Ureter (tissue), 1 donor: ENCODE measurements around the gene TOR2A. TPM values are rescaled to one million over a fixed set of nuclear protein-coding genes. Genes with fewer than 3 reads are reported as not detected.
"Not testable (repeated sequence)": the region's sequence is repeated elsewhere in the genome, so short reads cannot be mapped to it uniquely, and the experiment has no call there.

Experiments used
- DNase-seq: peaks from one replicate; pipeline ENCODE4 v3.0.0-alpha.2; 2020; ENCODE audit warnings: low spot score
- total RNA-seq: library from RNA; stranded (reverse); gene quantifications from one replicate; pipeline ENCODE4 v1.2.4, GENCODE V29; 2023
- donor health status: DM: yes; HTN: yes; CAD: no.

The TOR2A gene
- total RNA-seq: 9.9 TPM

GRCh38 chr9:127734747-127735529, at the start of gene TOR2A:
Gene TOR2A, minus strand, starts transcription at chr9:127735294. Its CDS starts 24 bp downstream, at chr9:127735270.
- peak; percentile 97 for DNase-seq

GRCh38 chr9:127783111-127784008, 48.3 kb upstream of the TOR2A start:
- no peak for DNase-seq

GRCh38 chr9:127781806-127782205, 46.7 kb upstream of the TOR2A start:
- no peak for DNase-seq

GRCh38 chr9:127780909-127781308, 45.8 kb upstream of the TOR2A start:
- DNase-seq: not testable (repeated sequence)

GRCh38 chr9:127780126-127780885, 45.2 kb upstream of the TOR2A start:
- DNase-seq: no peak

GRCh38 chr9:127779136-127779981, 44.3 kb upstream of the TOR2A start:
- no peak for DNase-seq

- DNase-seq: no peak
Measured at GRCh38 chr9:127778280-127779135, 43.4 kb upstream of the TOR2A start, which contains the start of gene SH2D3C. Gene SH2D3C, minus strand, starts transcription at chr9:127778666. Its CDS starts 39 bp downstream, at chr9:127778627.

GRCh38 chr9:127777368-127777980, 42.4 kb upstream of the TOR2A start:
- DNase-seq: no peak

- DNase-seq: no peak
Measured at GRCh38 chr9:127776924-127777289, 41.8 kb upstream of the TOR2A start.

GRCh38 chr9:127776195-127776923, 41.3 kb upstream of the TOR2A start:
- no peak for DNase-seq

GRCh38 chr9:127773981-127774380, 38.9 kb upstream of the TOR2A start:
- no peak for DNase-seq

- no peak for DNase-seq
Measured at GRCh38 chr9:127773272-127773671, 38.2 kb upstream of the TOR2A start.

GRCh38 chr9:127772603-127773002, 37.5 kb upstream of the TOR2A start:
- DNase-seq: no peak

- no peak for DNase-seq
Measured at GRCh38 chr9:127771570-127772189, 36.6 kb upstream of the TOR2A start.

- DNase-seq: peak; percentile 99
Measured at GRCh38 chr9:127770905-127771569, 35.9 kb upstream of the TOR2A start.

- DNase-seq: no peak
Measured at GRCh38 chr9:127770583-127770904, 35.5 kb upstream of the TOR2A start.

- no peak for DNase-seq
Measured at GRCh38 chr9:127769929-127770582, 35.0 kb upstream of the TOR2A start.
